Epithelial cell of proximal tubule (primary cell): ENCODE results near the gene PSMC5. TPM values are rescaled to one million over a fixed set of nuclear protein-coding genes. Genes with fewer than 3 reads are reported as not detected.
A peak's percentile ranks its signal among the peaks of the same experiment; 100 is the strongest.

Experiments
- DNase-seq: peaks from one replicate; pipeline ENCODE4 v3.0.0-alpha.2; 2011; ENCODE audit warnings: low read depth
- H3K4me3 ChIP-seq: 2 replicates; pipeline ENCODE4 v1.5.1; 2011; ENCODE audit warnings: low read depth, mild to moderate bottlenecking, low read length
- CTCF ChIP-seq: conservative IDR thresholded peaks from 2 replicates; pipeline ENCODE4 v1.5.1; 2012; ENCODE audit warnings: low read depth, mild to moderate bottlenecking, low read length
- total RNA-seq: library from RNA; depleted of rRNA; stranded (reverse); fragments of >200 nt; gene quantifications from 2 replicates; pipeline ENCODE4 v1.2.3, GENCODE V29; 2015

PSMC5 gene
- total RNA-seq, 1 donor from 2014 or later: 83.9 TPM

- no peak for TF ChIP-seq CTCF
- DNase-seq: no peak
- H3K4me3 ChIP-seq: peak overlapping the region; percentile 97
Observed at GRCh38 chr17:63826468-63827001, 696 bp upstream of the PSMC5 start.

- DNase-seq: no peak
- H3K4me3 ChIP-seq: peak overlapping the region; percentile 97
- TF ChIP-seq CTCF: no peak
Observed at GRCh38 chr17:63827801-63828221, 580 bp downstream of the PSMC5 start.

- no peak for DNase-seq
- H3K4me3 ChIP-seq: no peak overlapping the region
- no peak for TF ChIP-seq CTCF
Observed at GRCh38 chr17:63828936-63829335, 1.7 kb downstream of the PSMC5 start.

GRCh38 chr17:63830278-63830677, 3.0 kb downstream of the PSMC5 start:
- no peak for TF ChIP-seq CTCF
- H3K4me3 ChIP-seq: no peak overlapping the region
- no peak for DNase-seq

GRCh38 chr17:63830904-63831491, 3.8 kb downstream of the PSMC5 start:
- DNase-seq: no peak
- H3K4me3 ChIP-seq: no peak overlapping the region
- TF ChIP-seq CTCF: no peak

- no peak for DNase-seq
- TF ChIP-seq CTCF: no peak
- no peak overlapping the region for H3K4me3 ChIP-seq
Observed at GRCh38 chr17:63831505-63831904, 4.3 kb downstream of the PSMC5 start.

GRCh38 chr17:63832014-63832413, 4.8 kb downstream of the PSMC5 start:
- H3K4me3 ChIP-seq: no peak overlapping the region
- no peak for DNase-seq
- TF ChIP-seq CTCF: no peak
